ENCODE data around the gene DNALI1.
"Not testable (repeated sequence)": the region's sequence is repeated elsewhere in the genome, so short reads cannot be mapped to it uniquely, and the experiment has no call there.

DNALI1 gene

GRCh38 chr1:37557402-37557801 is 662 bp downstream of the DNALI1 start:
- DNase-seq, result no peak

GRCh38 chr1:37558411-37558810 is 1.7 kb downstream of the DNALI1 start:
- DNase-seq, result no peak

- DNase-seq, result no peak
These were observed 2.3 kb downstream of the DNALI1 start for GRCh38 chr1:37559080-37559479.

GRCh38 chr1:37559957-37560379 is 3.2 kb downstream of the DNALI1 start:
- DNase-seq, result not testable (repeated sequence)

- no peak for DNase-seq
These were observed 3.8 kb downstream of the DNALI1 start for GRCh38 chr1:37560401-37561132.

GRCh38 chr1:37561133-37562132 is 4.7 kb downstream of the DNALI1 start:
- DNase-seq, result peak; percentile 56

GRCh38 chr1:37562984-37563383 is 6.2 kb downstream of the DNALI1 start:
- DNase-seq, result no peak

GRCh38 chr1:37564892-37565291 is 8.2 kb downstream of the DNALI1 start:
- DNase-seq, result no peak

- DNase-seq, result no peak
These were observed 10.3 kb downstream of the DNALI1 start for GRCh38 chr1:37567023-37567422.

GRCh38 chr1:37570528-37571334 is 14.0 kb downstream of the DNALI1 start:
- no peak for DNase-seq

- no peak for DNase-seq
These were observed 18.2 kb downstream of the DNALI1 start for GRCh38 chr1:37574834-37575480.

GRCh38 chr1:37575692-37576091 is 19.0 kb downstream of the DNALI1 start:
- DNase-seq, result no peak

GRCh38 chr1:37584544-37584943 is 27.8 kb downstream of the DNALI1 start:
- DNase-seq, result not testable (repeated sequence)

GRCh38 chr1:37588939-37589338 is 32.2 kb downstream of the DNALI1 start:
- no peak for DNase-seq

- DNase-seq, result no peak
These were observed 37.0 kb downstream of the DNALI1 start for GRCh38 chr1:37593726-37594125.

GRCh38 chr1:37595440-37596181 is 38.9 kb downstream of the DNALI1 start, which contains the start of gene GNL2:
TSS of gene GNL2 (minus strand) at chr1:37595937. CDS start at chr1:37595822, 115 bp downstream.
- DNase-seq, result peak; percentile 98

GRCh38 chr1:37596182-37596667 is 39.5 kb downstream of the DNALI1 start:
- DNase-seq, result no peak

GRCh38 chr1:37599940-37600339 is 43.2 kb downstream of the DNALI1 start:
- no peak for DNase-seq

GRCh38 chr1:37601441-37601840 is 44.7 kb downstream of the DNALI1 start:
- DNase-seq, result no peak

- DNase-seq, result peak; percentile 40
These were observed 46.3 kb downstream of the DNALI1 start for GRCh38 chr1:37602750-37603694.
